T-helper 2 cell (primary cell): Measurements from ENCODE around the gene ENPP1.
A peak's percentile ranks its signal among the peaks of the same experiment; 100 is the strongest.
"Not testable (repeated sequence)": the region's sequence is repeated elsewhere in the genome, so short reads cannot be mapped to it uniquely, and the experiment has no call there.

ENCODE experiments used
- DNase-seq, 5 experiments: peaks; one replicate each; pipeline versions ENCODE4 v3.0.0 to v3.0.0-alpha.2; 2012 to 2022

ENPP1 gene

DNA sequence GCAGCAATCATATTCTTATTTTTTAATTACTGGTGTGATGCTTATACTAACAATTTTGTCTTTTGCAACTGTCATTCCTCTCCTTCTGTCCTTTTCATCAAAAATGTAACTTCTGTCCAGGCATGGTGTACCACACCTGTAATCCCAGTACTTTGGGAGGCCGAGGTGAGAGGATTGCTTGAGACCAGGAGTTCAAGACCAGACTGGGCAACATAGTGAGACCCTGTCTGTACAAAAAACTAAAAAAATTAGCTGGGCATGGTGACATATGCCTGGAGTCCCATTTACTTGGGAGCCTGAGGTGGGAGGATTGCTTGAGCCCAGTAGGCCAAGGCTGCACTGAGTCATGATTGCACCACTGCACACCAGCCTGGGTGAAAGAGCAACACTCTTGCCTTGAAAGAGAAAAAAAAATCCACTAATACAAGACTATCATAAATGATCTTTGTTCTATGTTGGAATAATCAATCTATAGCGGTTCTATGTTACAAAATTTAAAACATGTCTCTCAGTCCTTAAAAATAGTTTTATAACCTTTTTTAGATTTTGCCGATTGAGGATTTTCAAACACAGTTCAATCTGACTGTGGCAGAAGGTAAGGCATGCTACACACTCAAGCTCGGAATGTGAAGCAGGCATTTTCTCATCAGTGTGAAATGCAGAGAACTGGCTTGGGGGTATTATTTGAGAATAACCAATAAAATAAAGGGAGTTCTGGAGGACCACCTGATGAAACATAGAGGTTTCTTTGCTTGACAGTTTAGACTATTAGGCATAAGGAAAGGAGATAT is 70.4 kb downstream of the ENPP1 start:
- DNase-seq = no peak

DNA sequence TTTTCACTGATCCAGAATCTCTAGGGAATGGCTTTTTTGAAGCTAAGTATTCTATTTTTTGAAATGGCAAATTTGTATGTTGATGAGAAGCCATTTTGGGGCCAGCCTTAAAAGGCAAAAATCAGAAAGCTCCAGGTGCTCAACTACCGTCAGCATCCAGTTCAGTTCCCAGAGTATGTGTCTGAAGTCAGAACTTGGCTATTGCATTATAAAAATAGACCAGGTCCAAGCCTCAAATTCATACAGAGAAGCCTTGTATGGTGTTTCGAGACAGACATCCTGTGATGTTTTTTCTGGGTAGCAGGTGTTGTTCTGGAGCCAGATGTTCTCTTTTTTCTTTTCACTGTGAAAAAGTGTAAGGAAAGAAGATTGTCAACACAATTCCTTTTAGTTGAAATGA is 75.2 kb downstream of the ENPP1 start:
- no peak for DNase-seq

DNA sequence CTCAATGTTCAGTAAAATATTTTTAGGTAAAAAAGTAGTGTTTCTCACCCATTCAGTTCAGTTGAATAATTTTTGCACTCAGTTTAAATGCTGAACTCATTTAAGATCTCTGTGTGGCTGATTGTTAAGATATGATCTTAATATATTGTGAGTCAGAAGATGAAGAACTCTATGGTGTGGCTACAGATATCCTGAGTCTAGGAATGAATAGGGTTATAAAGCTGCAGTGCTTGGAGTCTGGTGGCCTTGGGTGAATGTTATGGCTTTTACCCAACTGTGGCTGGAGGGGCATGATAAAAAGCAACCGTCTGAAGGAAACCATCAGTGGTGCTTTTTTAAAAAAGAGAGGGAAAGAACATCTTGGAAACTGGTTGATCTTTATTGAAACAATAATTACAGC is 77.4 kb downstream of the ENPP1 start:
- peak in 1 of 5 experiments; percentile 57 for DNase-seq

- DNase-seq = peak in 1 of 5 experiments; percentile 22
Observed at GRCh38 chr6:131886517-131886916, 78.7 kb downstream of the ENPP1 start.

GRCh38 chr6:131890091-131890490 is 82.3 kb downstream of the ENPP1 start:
- no peak for DNase-seq

- no peak for DNase-seq
Observed at GRCh38 chr6:131893198-131893597, 85.4 kb downstream of the ENPP1 start.

DNA sequence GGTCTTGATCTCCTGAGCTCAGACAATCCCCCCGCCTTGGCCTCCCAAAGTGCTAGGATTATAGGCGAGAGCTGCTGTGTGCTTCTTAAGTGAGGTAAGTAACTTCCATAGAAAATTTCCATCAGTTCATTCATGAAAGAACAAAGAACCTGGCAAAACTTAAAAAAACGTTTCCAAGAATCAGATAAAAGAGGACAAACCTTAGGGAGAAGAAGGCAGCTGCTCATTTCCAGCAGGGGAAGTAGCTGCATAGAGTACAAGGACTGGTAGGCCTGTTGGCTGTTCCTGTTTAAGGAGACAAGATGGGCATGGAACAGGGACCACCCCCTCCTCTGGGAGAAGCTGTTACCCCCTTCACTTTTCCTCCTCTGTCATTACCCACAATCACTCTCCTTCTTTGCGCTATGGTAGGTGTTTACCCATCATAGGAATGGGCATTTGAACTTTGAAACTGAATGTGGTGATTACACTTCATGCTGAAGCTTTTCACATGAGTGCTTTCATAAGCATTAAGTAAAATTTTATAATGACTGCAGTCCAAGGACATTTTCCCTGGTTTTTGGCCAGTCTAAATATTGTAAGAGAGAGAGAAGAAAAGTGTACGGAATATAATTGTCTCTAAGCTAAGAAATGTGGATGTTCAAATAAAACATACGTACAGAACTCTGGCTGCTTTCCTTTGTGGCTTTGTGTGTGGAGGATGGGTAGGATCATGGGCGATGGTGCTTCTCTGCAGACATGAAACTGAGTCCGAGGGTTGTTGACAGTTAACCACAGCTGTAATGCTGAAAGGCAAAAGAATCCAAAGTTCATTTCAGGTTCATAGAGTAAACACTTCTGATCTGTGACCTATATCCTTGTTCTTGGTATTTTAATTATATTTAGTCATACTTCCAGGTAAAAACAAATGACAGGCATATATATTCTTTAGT is 86.9 kb downstream of the ENPP1 start:
- DNase-seq = peak in 1 of 5 experiments; percentile 58

DNA sequence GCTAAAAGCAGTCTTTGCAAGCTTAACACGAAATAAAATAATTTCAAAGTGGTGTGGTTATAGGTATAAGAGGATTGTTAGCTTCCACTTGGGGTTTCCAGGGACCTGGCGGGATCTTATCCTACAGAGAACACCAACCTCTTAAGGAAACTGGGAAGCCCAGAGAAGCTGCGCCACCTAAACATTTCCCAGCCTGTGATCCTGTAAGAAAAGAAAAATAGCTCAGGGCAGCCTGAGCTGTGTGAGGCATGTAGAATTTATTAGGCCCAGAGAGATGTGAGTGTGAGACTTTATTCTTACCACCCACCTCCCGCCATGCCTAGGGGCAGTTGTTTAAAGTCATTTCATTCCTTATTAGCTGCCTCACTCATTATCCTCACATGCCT is 89.2 kb downstream of the ENPP1 start:
- DNase-seq = no peak

- no peak for DNase-seq
Observed at GRCh38 chr6:131897621-131898020, 89.8 kb downstream of the ENPP1 start.

DNA sequence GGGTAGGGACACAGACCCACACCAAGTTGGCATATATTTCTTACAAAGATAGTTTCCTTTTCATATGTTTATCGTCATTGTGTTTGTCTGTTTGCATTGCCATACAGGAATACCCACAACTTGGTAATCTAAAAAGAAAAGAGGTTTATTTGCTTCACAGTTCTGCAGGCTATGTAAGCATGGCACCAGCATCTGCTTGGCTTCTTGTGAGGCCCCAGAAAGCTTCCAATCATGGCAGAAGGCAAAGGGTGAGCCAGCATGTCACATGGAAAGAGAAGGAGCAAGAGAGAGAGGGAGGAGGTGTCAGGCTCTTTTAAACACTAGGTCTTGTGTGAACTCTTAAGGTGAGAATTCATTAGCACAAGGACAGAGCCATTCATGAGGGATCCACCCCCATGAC is 90.9 kb downstream of the ENPP1 start:
- DNase-seq = no peak

GRCh38 chr6:131900231-131900630 is 92.4 kb downstream of the ENPP1 start:
- DNase-seq = no peak

DNA sequence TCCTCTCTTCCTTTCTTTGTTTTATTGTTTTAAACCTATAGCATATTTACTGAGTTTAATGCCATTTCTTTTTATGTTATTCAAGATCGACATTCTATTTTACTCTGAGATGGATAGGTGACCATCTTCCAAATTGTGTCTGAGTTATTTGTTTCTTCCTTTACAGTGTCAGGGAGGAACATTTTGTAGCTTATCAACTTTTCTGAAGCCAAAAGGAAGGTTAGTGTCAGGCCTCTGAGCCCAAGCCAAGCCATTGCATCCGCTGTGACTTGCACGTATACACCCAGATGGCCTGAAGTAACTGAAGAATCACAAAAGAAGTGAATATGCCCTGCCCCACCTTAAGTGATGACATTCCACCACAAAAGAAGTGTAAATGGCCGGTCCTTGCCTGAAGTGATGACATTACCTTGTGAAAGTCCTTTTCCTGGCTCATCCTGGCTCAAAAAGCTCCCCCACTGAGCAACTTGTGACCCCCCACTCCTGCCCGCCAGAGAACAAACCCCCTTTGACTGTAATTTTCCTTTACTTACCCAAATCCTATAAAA is 93.6 kb downstream of the ENPP1 start:
- DNase-seq = not testable (repeated sequence)

DNA sequence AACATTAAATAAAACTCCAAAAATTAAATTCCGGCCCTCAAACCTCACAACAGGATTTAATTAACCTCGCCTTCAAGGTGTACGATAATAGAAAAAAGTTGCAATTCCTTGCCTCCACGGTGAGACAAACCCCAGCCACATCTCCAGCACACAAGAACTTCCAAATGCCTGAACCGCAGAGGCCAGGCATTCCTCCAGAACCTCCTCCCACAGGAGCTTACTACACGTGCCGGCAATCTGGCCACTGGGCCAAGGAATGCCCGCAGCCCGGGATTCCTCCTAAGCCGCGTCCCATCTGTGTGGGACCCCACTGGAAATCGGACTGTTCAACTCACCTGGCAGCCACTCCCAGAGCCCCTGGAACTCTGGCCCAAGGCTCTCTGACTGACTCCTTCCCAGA is 95.9 kb downstream of the ENPP1 start:
- not testable (repeated sequence) for DNase-seq

- DNase-seq = not testable (repeated sequence)
Observed at GRCh38 chr6:131908787-131909186, 101.0 kb downstream of the ENPP1 start.

GRCh38 chr6:131909408-131910218 is 101.8 kb downstream of the ENPP1 start:
- peak in 4 of 5 experiments; percentile 43 to 82 (median 52) for DNase-seq

DNA sequence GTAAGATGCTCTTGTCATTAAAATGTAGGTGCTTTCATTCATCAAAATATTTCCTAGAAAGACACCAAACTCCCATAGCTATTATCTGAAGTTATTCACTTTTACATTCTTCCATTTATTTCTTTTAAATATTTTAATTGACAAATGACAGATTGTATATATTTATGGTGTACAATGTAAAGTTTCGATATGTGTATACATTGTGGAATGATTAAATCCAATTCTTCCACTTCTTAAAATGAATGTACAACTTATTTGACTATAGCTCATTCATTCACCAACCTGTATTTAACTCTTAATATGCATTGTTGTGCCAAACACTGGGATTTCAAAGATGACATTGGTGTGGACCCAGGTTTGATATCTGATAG is 102.4 kb downstream of the ENPP1 start:
- DNase-seq = no peak

- no peak for DNase-seq
Observed at GRCh38 chr6:131910956-131911355, 103.1 kb downstream of the ENPP1 start.

DNA sequence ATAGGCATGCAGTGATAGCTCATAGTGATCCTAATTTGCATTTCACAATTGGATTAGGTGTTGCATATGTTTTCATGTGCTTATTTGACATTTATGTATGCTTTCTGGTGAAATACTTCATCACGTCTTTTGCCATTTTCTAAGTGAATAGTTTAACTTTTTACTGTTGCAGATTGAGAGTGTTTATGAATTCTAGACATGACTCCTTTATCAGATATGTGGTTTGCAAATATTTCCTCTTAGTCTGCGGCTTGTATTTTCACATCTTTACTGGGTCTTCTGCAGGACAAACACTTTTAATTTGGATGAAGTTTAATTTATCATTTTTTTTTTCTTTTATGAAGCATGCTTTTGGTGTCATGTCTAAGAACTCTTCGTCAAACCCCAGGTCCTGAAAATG is 104.1 kb downstream of the ENPP1 start:
- DNase-seq = peak in 1 of 5 experiments; percentile 42

GRCh38 chr6:131914234-131914633 is 106.4 kb downstream of the ENPP1 start:
- no peak for DNase-seq

- DNase-seq = peak in 3 of 5 experiments; percentile 8 to 75 (median 8)
Observed at GRCh38 chr6:131914967-131915751, 107.3 kb downstream of the ENPP1 start.

DNA sequence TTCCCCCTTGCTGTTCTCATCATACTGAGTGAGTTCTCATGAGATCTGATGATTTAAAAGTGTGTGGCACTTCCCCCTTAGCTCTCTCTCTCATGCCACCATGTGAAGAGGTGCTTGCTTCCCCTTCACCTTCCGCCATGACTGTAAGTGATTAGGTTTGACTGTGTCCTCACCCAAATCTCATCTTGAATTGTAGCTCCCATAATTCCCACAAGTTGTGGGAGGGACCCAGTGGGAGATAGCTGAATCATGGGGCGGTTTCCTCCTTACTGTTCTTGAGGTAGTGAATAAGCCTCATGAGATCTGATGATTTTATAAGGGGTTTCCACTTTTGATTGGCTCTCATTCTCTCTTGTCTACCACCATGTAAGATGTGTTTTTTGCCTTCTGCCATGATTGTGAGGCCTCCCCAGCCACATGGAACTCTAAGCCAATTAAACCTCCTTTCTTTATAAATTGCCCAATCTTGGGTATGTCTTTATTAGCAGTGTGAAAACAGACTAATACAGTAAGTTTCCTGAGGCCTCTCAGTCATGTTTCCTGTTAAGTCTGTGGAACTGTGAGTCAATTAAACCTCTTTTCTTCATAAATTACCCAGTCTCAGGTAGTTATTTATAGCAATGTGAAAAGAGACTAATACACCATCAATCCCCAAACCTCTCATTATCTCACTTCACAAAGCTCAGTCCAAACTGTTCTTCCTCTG is 108.4 kb downstream of the ENPP1 start:
- DNase-seq = not testable (repeated sequence)
